WTC11 (cell line): ENCODE measurements around the gene CFAP251. TPM values are rescaled to one million over a fixed set of nuclear protein-coding genes. Genes with fewer than 3 reads are reported as not detected.

Experiments used
- ATAC-seq: fragments of 200-7000 bp; cut with Tn5 transposase; 2 replicates; pipeline ENCODE4 v1.10.0; 2021; ENCODE audit warnings: mild to moderate bottlenecking, moderate library complexity
- CTCF ChIA-PET: fragments of 300-600 bp; sonication (Branson Sonifier 250); formaldehyde crosslinking; loops from one replicate; lab custom pipeline; 2021; ENCODE audit warnings: antibody characterized with exemption; lab: Charles Lee
- POLR2A ChIA-PET: fragments of 350-600 bp; sonication (Branson Sonifier 250); formaldehyde crosslinking; loops from one replicate; lab custom pipeline; 2021; ENCODE audit warnings: antibody characterized with exemption; lab: Charles Lee
- DNase-seq: peaks from one replicate; pipeline ENCODE4 v3.0.0; 2021; ENCODE audit warnings: low spot score
- H3K27ac Mint-ChIP-seq: 2 replicates; pipeline ENCODE4 v1.8.0; 2021; ENCODE audit warnings: mixed read lengths
- H3K27me3 Mint-ChIP-seq: 2 replicates; pipeline ENCODE4 v1.8.0; 2021; ENCODE audit warnings: low read depth, mild to moderate bottlenecking, moderate library complexity, mixed read lengths
- H3K36me3 Mint-ChIP-seq: 2 replicates; pipeline ENCODE4 v1.8.0; 2021; ENCODE audit warnings: mixed read lengths
- H3K4me1 Mint-ChIP-seq: 2 replicates; pipeline ENCODE4 v1.8.0; 2022; ENCODE audit warnings: mixed read lengths
- H3K4me3 Mint-ChIP-seq: 2 replicates; pipeline ENCODE4 v1.8.0; 2021; ENCODE audit warnings: mild to moderate bottlenecking, moderate library complexity, mixed read lengths
- H3K9me3 Mint-ChIP-seq: 2 replicates; pipeline ENCODE4 v1.8.0; 2021; ENCODE audit warnings: mixed read lengths
- ARID4B ChIP-seq: sonication (generic); formaldehyde crosslinking; IDR thresholded peaks from 2 replicates; pipeline ENCODE4 v1.8.0; 2023; ENCODE audit warnings: missing genetic modification reagents, mild to moderate bottlenecking, borderline replicate concordance
- ATF3 ChIP-seq: sonication (generic); formaldehyde crosslinking; conservative IDR thresholded peaks from 2 replicates; pipeline ENCODE4 v1.8.1; 2022; ENCODE audit warnings: mild to moderate bottlenecking, missing genetic modification reagents
- ERG ChIP-seq: fragments of 250-450 bp; sonication (Bioruptor Pico); IDR thresholded peaks from 2 replicates; pipeline ENCODE4 v1.8.0; 2021; ENCODE audit warnings: mild to moderate bottlenecking
- FOXK1 ChIP-seq: sonication (generic); formaldehyde crosslinking; IDR thresholded peaks from 2 replicates; pipeline ENCODE4 v1.8.0; 2022; ENCODE audit warnings: mild to moderate bottlenecking, moderate library complexity, missing genetic modification reagents
- FOXP4 ChIP-seq: sonication (generic); formaldehyde crosslinking; IDR thresholded peaks from 2 replicates; pipeline ENCODE4 v1.8.0; 2022; ENCODE audit warnings: mild to moderate bottlenecking, missing genetic modification reagents
- IRF2 ChIP-seq: sonication (generic); formaldehyde crosslinking; IDR thresholded peaks from 2 replicates; pipeline ENCODE4 v1.8.0; 2022; ENCODE audit warnings: low read depth, missing genetic modification reagents, borderline replicate concordance
- MLX ChIP-seq: sonication (generic); formaldehyde crosslinking; IDR thresholded peaks from 2 replicates; pipeline ENCODE4 v1.8.1; 2023; ENCODE audit warnings: mild to moderate bottlenecking, missing genetic modification reagents, moderate library complexity
- STAT6 ChIP-seq: sonication (generic); formaldehyde crosslinking; conservative IDR thresholded peaks from 2 replicates; pipeline ENCODE4 v1.8.1; 2023; ENCODE audit warnings: mild to moderate bottlenecking, low read depth, missing genetic modification reagents, moderate library complexity
- ZNF317 ChIP-seq: sonication (generic); formaldehyde crosslinking; IDR thresholded peaks from 2 replicates; pipeline ENCODE4 v1.8.1; 2023; ENCODE audit warnings: low read depth, mild to moderate bottlenecking, moderate library complexity, missing genetic modification reagents, borderline replicate concordance
- ZNF532 ChIP-seq: fragments of 250-450 bp; sonication (Bioruptor Pico); IDR thresholded peaks from 2 replicates; pipeline ENCODE4 v1.9.0; 2021; ENCODE audit warnings: mild to moderate bottlenecking, borderline replicate concordance
- ZNF671 ChIP-seq: fragments of 250-450 bp; sonication (Bioruptor Pico); IDR thresholded peaks from 2 replicates; pipeline ENCODE4 v1.8.0; 2021; ENCODE audit warnings: mild to moderate bottlenecking
- total RNA-seq: library from RNA; stranded (reverse); gene quantifications from 3 replicates; pipeline ENCODE4 v1.2.3, GENCODE V29; 2021

Gene CFAP251
- total RNA-seq, 1 experiment from 2014 or later, result 3.1 TPM

- H3K27me3 Mint-ChIP-seq, result no peaks in the 10 kb centered on the region
- DNase-seq (no peak), ATAC-seq (peak; percentile 47; the same call in 1 of the 2 replicates)
- 0 out of 2 replicates have a peak, but pooled peaks cover under 1% of the 10 kb centered on the region for H3K36me3 Mint-ChIP-seq
- ChIA-PET POLR2A (no interaction called here), CTCF (interaction anchor here (0.5 to 1.7 kb wide), 4 partner anchors 9 to 136 kb away, joined by 3 to 11 read pairs (median 3); partner anchors contain the start of gene CFAP251)
- peak overlapping the region; percentile 46; the same call in 1 of the 2 replicates for H3K27ac Mint-ChIP-seq
- peaks cover 11% of the 10 kb centered on the region for H3K4me1 Mint-ChIP-seq
- H3K9me3 Mint-ChIP-seq, result peaks cover 13% of the 10 kb centered on the region
- no peak overlapping the region for H3K4me3 Mint-ChIP-seq
- TF ChIP-seq ATF3 (CRISPR knock-in tag) (no peak), ERG (CRISPR knock-in tag) (no peak), IRF2 (CRISPR knock-in tag) (no peak), ZNF532 (no peak), ZNF317 (CRISPR knock-in tag) (no peak), FOXK1 (CRISPR knock-in tag) (no peak), MLX (no peak), ARID4B (no peak), STAT6 (CRISPR knock-in tag) (no peak), FOXP4 (CRISPR knock-in tag) (no peak), ZNF671 (CRISPR knock-in tag) (no peak)
Observed at GRCh38 chr12:121947981-121948380, 29.6 kb downstream of the CFAP251 start.
